ENCODE measurements around the gene IFITM5. TPM values are rescaled to one million over a fixed set of nuclear protein-coding genes. Genes with fewer than 3 reads are reported as not detected.
"Not testable (repeated sequence)": the region's sequence is repeated elsewhere in the genome, so short reads cannot be mapped to it uniquely, and the experiment has no call there.

Gene IFITM5
- total RNA-seq, 1 donor from 2014 or later = not detected

DNA sequence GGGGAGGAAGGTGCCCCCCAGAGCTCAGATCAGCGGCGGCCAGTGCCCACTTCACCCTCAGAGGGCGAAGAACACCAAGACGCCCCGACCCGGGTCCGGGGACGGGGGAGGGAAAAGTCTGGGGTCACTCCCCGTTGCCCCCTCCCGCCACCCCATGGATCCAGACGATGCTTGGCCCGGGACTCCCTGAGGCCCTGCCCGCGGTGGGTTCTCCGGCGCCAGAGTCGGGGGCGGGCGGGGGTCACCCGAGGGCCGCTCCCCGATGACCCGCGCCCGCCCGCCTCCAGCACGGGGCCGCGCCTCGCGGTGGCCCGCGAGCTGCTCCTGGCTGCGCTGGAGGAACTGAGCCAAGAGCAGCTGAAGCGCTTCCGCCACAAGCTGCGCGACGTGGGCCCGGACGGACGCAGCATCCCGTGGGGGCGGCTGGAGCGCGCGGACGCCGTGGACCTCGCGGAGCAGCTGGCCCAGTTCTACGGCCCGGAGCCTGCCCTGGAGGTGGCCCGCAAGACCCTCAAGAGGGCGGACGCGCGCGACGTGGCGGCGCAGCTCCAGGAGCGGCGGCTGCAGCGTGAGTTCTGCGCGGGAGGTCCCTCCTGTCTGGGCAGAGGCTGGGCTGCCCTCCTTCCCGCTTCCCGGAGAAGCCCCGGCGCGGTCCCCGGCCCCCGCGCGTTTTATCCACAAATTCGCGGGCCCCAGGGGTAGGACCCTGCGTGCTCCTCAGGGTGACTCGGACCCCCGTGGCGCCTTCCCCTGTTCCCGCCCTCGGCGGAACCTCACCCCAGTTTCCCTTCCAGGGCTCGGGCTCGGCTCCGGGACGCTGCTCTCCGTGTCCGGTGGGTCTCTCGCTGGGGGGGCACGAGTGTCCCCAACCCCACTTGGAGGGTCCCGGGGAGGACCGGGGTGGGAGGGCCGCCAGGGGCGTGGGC lies 20.0 kb downstream of the IFITM5 start:
- no peak for DNase-seq (ENCODE audit: low spot score)
- Mint-ChIP-seq H3K4me1 (ENCODE audit: low read depth) (peaks cover 49% of the 10 kb centered on the region), H3K36me3 (ENCODE audit: low read depth) (peaks cover 43% of the 10 kb centered on the region), H3K9me3 (peaks cover 11% of the 10 kb centered on the region), H3K4me3 (peak overlapping the region; percentile 86), H3K27me3 (ENCODE audit: insufficient read depth) (peaks cover 32% of the 10 kb centered on the region), H3K27ac (no peak overlapping the region)
- intact Hi-C loops (cut with micrococcal nuclease) = no loop called here

DNA sequence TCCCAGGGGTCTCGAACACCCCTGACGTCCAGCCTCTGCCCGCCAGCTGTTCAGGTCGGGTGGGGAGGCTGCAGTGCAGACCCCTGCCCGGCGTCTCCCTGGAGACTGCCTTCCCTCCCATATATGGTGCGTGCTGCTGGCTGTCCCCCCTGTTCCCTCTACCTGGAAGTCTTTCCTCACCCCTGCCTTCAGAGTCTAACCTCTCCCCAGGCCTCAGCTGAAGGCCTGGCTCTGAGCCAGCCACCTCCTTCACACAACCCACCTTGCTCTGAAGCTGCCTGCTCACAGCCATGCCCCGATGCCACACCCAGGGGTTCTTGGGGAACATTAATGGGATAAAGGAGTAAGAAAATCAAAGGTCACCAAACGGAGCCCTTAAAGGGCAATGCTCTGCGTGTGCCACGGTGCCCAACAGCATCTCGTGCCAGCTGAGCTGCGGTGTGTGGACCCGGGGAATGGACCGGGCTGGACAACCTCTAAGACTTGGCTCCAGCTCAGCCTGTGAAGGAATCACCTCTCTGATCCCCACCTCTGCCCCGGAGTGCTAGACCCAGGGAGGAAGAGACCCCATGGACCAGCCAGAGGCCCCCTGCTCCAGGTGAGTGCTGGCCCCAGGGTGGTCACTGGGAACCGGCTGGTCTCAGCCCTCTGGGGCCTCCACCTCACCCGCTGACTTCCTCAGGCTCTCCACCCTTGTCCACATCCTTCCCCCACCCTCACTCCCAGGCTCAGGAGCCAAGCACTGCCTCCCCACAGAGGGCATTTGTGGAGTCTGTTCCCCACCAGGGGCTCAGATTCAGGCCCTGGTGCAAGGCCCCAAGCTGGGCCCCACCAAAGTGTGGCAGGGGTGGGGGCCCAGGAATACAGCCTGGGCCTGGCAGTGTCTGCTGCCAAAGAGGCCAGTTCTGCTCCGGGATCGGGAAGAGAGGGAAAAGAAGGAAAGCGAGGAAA lies 21.1 kb downstream of the IFITM5 start, which contains the start of gene NLRP6:
TSS of gene NLRP6 (plus strand) at position 407 of the 951 bp plus-strand sequence. CDS start at position 570, 163 bp downstream.
- Mint-ChIP-seq H3K9me3 (peaks cover 11% of the 10 kb centered on the region), H3K27me3 (ENCODE audit: insufficient read depth) (peaks cover 32% of the 10 kb centered on the region), H3K27ac (peak within 1 kb of the TSS; percentile 88), H3K36me3 (ENCODE audit: low read depth) (peaks cover 41% of the 10 kb centered on the region), H3K4me3 (peak within 1 kb of the TSS; percentile 86), H3K4me1 (ENCODE audit: low read depth) (peaks cover 43% of the 10 kb centered on the region)
- intact Hi-C loops (cut with micrococcal nuclease) = no loop called here
- DNase-seq (ENCODE audit: low spot score) = no peak

DNA sequence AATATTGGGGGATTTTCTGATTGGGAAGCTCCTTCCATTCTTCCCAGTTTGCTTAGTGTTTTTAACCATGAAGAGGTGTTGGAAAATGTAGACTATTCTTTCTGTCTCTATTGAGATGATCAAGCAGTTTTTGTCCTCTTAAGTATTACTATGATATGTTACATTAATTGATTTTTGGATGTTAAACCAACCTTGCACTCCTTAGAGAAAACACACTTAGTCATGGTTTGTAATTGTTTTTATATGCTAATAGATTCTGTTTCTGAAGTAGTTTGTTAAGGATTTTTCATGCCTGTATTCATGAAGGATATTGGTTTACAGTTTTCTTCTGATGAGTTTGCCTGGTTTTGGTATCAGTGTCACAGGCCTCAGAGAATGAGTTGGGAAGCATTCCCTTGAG lies 23.1 kb downstream of the IFITM5 start:
- peaks cover 25% of the 10 kb centered on the region for H3K27me3 Mint-ChIP-seq (ENCODE audit: insufficient read depth)
- H3K9me3 Mint-ChIP-seq = peaks cover 11% of the 10 kb centered on the region
- intact Hi-C loops (cut with micrococcal nuclease) = no loop called here
- no peak overlapping the region for H3K27ac Mint-ChIP-seq
- H3K4me3 Mint-ChIP-seq = no peak overlapping the region
- H3K36me3 Mint-ChIP-seq (ENCODE audit: low read depth) = peaks cover 30% of the 10 kb centered on the region
- no peak for DNase-seq (ENCODE audit: low spot score)
- H3K4me1 Mint-ChIP-seq (ENCODE audit: low read depth) = peaks cover 24% of the 10 kb centered on the region

DNA sequence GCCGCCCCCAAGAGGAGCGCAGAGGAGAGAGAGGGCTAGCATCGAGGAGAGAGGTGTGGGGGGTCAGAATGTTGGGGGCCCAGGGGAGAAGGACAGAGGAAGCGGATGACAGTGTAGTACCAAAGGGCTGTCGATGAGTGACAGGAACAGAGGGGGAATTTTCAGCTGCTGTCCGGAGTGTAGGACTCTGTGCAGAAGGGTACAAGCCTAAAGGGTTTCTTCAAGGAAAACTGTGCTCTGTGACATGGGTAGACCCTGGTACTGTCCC lies 26.5 kb downstream of the IFITM5 start:
- Mint-ChIP-seq H3K9me3 (peaks cover 11% of the 10 kb centered on the region), H3K4me3 (no peak overlapping the region), H3K36me3 (ENCODE audit: low read depth) (peaks cover 20% of the 10 kb centered on the region), H3K4me1 (ENCODE audit: low read depth) (peaks cover 40% of the 10 kb centered on the region), H3K27me3 (ENCODE audit: insufficient read depth) (peaks cover 24% of the 10 kb centered on the region), H3K27ac (no peak overlapping the region)
- intact Hi-C loops (cut with micrococcal nuclease) = no loop called here
- no peak for DNase-seq (ENCODE audit: low spot score)

DNA sequence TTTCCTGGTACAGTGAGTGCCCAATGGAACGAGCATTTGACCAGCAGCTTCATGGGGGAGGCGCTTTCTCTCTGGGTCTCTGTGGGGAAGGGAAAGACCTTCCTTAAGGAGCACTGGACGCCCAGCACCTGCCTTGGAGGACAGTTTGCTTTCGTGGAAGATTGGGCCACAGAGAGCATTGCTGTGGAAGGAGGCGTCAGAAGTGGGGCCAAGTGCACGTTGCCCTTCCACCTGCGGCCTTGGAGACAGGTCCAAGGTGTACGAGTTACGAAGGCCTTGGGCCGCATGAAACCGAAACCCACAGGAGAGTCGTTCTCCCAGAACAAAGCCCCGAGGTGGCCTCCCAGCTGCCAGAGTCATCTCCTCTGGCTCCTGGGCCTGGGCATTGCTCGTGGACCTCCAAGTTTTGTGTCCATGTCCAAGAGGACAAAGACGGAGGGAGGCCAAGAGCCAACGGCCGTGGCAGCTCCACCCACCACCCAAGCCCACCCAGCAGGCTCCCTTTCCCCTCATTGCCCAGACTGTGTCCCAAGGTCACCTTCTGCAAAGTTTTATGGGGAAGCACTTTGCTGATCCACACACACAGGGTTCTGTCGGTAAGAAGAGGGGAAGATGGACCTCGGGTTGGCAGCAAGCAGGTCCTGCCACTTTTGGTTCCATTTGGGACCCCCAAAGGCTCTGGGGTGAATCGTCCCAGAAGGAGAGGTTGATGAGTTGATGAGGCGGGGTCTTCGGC lies 27.0 kb downstream of the IFITM5 start:
- peaks cover 24% of the 10 kb centered on the region for H3K27me3 Mint-ChIP-seq (ENCODE audit: insufficient read depth)
- peaks cover 9% of the 10 kb centered on the region for H3K9me3 Mint-ChIP-seq
- peaks cover 17% of the 10 kb centered on the region for H3K36me3 Mint-ChIP-seq (ENCODE audit: low read depth)
- no peak overlapping the region for H3K4me3 Mint-ChIP-seq
- intact Hi-C loops (cut with micrococcal nuclease) = no loop called here
- DNase-seq (ENCODE audit: low spot score) = no peak
- peak overlapping the region; percentile 19 for H3K27ac Mint-ChIP-seq
- peaks cover 40% of the 10 kb centered on the region for H3K4me1 Mint-ChIP-seq (ENCODE audit: low read depth)

DNA sequence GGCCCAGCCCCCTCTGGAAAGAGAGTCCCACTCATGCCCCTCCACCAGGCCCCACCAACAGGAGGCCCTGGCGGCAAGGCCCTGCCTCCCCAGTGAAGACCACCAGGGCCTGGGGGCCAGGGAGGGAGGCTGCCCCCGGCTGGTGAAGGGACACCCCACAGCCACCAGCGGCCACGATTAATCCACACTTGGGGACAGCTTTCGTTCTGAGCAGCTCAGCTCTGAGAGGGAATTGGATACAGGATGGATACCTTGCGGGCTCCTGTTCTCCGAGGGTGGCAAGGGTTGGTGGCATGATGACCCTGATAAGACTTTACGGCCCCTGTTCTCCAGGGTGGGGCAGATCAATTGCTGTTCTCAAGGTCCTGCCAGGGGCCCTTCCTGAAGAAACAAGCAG lies 28.0 kb downstream of the IFITM5 start:
- Mint-ChIP-seq H3K36me3 (ENCODE audit: low read depth) (peaks cover 11% of the 10 kb centered on the region), H3K27ac (no peak overlapping the region), H3K4me1 (ENCODE audit: low read depth) (peaks cover 32% of the 10 kb centered on the region), H3K9me3 (peaks cover 4% of the 10 kb centered on the region), H3K27me3 (ENCODE audit: insufficient read depth) (peaks cover 18% of the 10 kb centered on the region), H3K4me3 (no peak overlapping the region)
- intact Hi-C loops (cut with micrococcal nuclease) = no loop called here
- no peak for DNase-seq (ENCODE audit: low spot score)

DNA sequence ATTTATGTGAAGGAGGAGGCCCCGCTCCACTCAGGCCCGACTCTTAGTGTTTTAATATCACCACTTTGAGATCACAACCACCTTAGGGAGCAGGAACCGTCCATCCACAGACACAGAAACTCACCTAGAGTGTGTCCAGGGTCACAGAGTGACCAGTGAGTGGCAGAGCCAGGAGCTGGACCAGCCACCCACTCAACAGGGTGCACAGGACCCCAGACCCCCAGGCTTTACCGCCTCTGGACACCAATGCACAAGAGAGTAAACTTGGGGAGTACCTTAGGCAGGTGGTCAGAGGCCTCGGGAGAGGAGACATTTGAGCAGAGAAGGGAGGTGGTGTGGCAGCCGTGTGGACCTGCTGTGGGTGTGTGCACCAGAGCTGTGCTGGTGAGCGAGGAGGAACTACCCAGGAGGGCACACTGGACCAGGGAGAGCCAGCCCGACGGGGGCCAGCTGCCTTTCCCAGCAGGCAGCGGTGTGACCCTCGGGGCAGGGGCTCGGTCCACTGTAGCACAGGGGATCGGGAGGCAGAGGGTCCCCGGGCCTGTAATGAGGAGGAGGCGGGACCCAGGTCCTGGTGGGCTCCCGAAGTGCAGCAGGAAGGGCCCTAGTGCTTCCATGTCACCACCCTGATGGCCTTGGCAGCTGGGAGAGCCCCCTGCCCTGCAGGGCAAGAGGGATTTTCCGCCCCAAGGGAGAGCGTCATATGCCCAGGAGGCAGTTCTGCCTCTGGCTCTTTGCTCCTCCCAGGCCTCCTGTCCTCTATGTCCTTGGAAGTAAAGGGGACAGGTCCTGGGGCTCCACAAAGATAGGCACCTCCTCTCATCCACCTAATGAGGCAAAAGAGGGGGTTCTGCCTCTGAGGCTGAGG lies 28.6 kb downstream of the IFITM5 start:
- Mint-ChIP-seq H3K4me3 (no peak overlapping the region), H3K36me3 (ENCODE audit: low read depth) (peaks cover 7% of the 10 kb centered on the region), H3K4me1 (ENCODE audit: low read depth) (peaks cover 31% of the 10 kb centered on the region), H3K27me3 (ENCODE audit: insufficient read depth) (peaks cover 14% of the 10 kb centered on the region), H3K27ac (peak overlapping the region; percentile 97), H3K9me3 (no peaks in the 10 kb centered on the region)
- DNase-seq (ENCODE audit: low spot score) = no peak
- intact Hi-C loops (cut with micrococcal nuclease) = no loop called here

DNA sequence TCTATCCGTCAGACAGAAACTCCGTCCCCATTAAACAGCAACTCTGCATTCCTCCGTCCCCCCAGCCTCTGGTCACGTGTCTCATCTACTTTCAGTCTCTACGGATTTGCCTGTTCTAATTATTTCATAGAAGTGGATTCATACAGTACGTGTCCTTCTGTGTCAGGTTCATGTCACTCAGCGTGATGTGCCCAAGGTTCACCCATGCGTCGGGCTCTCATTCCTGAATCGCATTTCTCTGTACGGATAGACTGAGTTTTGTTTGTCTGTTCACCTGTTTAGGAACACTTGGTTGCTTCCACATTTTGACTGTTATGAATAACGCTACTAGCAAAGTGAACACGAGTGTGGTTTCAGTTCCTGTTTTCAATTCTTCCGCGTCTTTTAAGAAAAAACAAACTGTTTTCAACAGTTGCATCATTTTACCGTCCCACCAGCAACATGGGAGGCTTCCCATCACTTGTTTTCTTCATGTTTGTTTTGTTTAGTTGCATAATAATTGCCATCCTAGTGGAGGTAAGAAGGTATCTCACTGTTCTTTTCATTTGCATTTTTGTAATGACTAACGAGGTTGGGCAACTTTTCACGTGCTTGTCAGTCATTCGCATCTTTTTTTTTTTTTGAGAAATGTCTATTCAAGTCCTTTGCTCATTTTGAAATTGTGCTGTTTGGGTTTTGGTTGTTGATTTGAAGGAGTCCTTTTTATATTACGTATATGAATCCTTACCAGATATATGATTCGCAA lies 30.0 kb downstream of the IFITM5 start:
- peaks cover 31% of the 10 kb centered on the region for H3K4me1 Mint-ChIP-seq (ENCODE audit: low read depth)
- DNase-seq (ENCODE audit: low spot score) = peak; percentile 53
- peak overlapping the region; percentile 97 for H3K27ac Mint-ChIP-seq
- peaks cover 1% of the 10 kb centered on the region for H3K36me3 Mint-ChIP-seq (ENCODE audit: low read depth)
- peaks cover 6% of the 10 kb centered on the region for H3K27me3 Mint-ChIP-seq (ENCODE audit: insufficient read depth)
- intact Hi-C loops (cut with micrococcal nuclease) = loop anchor here (1.0 to 5.0 kb wide), 12 partner anchors 8 to 528 kb away; partner anchors contain the start of genes BET1L, PGGHG, PHRF1 and PSMD13
- H3K4me3 Mint-ChIP-seq = peak overlapping the region; percentile 88
- no peaks in the 10 kb centered on the region for H3K9me3 Mint-ChIP-seq

DNA sequence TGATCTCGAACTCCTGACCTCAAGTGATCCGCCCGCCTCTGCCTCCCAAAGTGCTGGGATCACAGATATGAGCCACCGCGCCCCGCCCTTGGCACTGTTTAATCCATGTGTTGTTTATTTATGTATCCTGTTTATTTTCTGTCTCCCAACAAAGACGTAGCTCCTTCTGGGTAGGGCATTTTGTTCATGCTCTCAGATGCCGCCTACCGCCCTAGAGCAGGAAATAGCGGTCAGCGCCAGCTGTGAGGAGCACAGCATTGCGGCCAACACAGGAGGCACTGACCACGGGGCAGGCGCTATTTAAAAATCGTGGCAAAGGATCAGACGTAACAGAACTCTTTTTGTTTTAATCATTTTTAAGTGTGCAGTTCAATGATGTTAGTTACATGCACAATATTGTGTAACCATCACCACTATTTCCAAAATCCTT lies 30.6 kb downstream of the IFITM5 start:
- not testable (repeated sequence) for H3K27me3 Mint-ChIP-seq (ENCODE audit: insufficient read depth); H3K36me3 Mint-ChIP-seq (ENCODE audit: low read depth); H3K9me3 Mint-ChIP-seq
- intact Hi-C loops (cut with micrococcal nuclease) = loop anchor here (1.0 to 5.0 kb wide), 12 partner anchors 9 to 529 kb away; partner anchors contain the start of genes BET1L, PGGHG, PHRF1 and PSMD13
- Mint-ChIP-seq H3K4me1 (ENCODE audit: low read depth) (peaks cover 31% of the 10 kb centered on the region), H3K27ac (peak overlapping the region; percentile 97), H3K4me3 (peak overlapping the region; percentile 88)
- DNase-seq (ENCODE audit: low spot score) = peak; percentile 61

DNA sequence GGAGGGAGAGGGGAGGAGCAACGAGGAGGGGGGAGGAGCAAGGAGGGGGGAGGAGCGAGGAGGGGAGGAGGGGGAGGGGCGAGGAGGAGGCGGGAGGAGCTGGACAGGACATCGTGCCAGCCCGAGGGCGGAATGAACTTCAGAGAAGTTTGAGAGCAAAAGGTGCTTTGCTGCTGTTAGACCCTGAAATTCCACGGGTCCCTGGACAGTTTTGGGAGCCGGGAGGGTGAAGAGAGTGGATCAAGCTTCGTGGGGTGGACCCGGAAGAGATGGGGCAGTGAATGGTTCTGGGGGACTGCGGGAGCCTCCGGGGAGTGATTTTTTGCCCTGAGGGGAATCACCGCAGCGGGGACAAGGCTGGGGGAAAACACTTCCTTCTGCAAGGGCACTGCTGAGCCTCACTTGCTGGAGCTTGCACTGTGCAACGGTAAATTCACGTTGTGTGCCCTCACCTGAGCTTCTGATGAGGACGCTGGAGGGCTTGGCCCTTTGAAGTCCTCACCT lies 31.8 kb downstream of the IFITM5 start:
- DNase-seq (ENCODE audit: low spot score) = no peak
- Mint-ChIP-seq H3K27me3 (ENCODE audit: insufficient read depth) (peaks cover 6% of the 10 kb centered on the region), H3K4me1 (ENCODE audit: low read depth) (peaks cover 31% of the 10 kb centered on the region), H3K36me3 (ENCODE audit: low read depth) (peaks cover 1% of the 10 kb centered on the region), H3K9me3 (no peaks in the 10 kb centered on the region), H3K4me3 (peak overlapping the region; percentile 88), H3K27ac (peak overlapping the region; percentile 97)
- intact Hi-C loops (cut with micrococcal nuclease) = loop anchor here (5.0 kb wide), 2 partner anchors 310 to 530 kb away; partner anchors contain the start of genes PHRF1 and SLC25A22

Measured in activated T-helper 1 cell treated with anti-CD3 and anti-CD28 coated beads, Interleukin-12 subunit alpha, Interleukin-12 subunit beta, Interleukin-2, Interleukin-4 antibody, amounts not matched to agents 30 ng/mL and 10 ng/mL and 1 ng/mL, durations not matched to agents 14 hours and 24 hours and 36 hours (primary cell).